ENCODE data around the gene DSCAM.

Gene DSCAM

DNA sequence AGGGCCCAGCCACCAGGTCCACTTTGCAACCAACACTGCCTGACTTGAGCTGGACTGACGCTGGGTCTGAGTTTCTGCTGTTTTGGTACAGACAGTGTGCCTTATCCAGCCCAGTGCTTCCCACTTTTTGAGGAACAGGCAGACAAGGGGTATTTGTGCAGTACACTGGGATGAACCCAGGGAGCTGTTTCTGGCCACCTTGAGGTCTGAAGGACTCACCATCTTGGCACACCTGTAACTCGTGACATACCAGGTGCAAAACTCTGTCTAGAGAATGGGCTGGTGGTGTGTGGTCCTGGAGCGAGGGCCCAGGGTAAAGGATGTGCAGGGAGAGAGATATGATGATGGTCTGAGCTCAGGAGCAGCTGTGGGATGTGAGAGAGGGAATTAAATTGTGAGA, 831.1 kb downstream of the DSCAM start:
- TF ChIP-seq FOXP2 (optimal IDR thresholded peaks at IDR 0.05; ENCODE audit: borderline replicate concordance, extremely low read depth, extremely low read length, insufficient read depth) (no peak), POLR2AphosphoS5 (IDR thresholded peaks at IDR 0.05; ENCODE audit: low read depth, low read length) (no peak), SIN3A (IDR thresholded peaks at IDR 0.05; ENCODE audit: borderline replicate concordance, insufficient read depth, low read length) (no peak), TAF1 (IDR thresholded peaks at IDR 0.05; ENCODE audit: borderline replicate concordance, insufficient read depth, low read length) (no peak)
- TF ChIP-seq, protein P1, sequence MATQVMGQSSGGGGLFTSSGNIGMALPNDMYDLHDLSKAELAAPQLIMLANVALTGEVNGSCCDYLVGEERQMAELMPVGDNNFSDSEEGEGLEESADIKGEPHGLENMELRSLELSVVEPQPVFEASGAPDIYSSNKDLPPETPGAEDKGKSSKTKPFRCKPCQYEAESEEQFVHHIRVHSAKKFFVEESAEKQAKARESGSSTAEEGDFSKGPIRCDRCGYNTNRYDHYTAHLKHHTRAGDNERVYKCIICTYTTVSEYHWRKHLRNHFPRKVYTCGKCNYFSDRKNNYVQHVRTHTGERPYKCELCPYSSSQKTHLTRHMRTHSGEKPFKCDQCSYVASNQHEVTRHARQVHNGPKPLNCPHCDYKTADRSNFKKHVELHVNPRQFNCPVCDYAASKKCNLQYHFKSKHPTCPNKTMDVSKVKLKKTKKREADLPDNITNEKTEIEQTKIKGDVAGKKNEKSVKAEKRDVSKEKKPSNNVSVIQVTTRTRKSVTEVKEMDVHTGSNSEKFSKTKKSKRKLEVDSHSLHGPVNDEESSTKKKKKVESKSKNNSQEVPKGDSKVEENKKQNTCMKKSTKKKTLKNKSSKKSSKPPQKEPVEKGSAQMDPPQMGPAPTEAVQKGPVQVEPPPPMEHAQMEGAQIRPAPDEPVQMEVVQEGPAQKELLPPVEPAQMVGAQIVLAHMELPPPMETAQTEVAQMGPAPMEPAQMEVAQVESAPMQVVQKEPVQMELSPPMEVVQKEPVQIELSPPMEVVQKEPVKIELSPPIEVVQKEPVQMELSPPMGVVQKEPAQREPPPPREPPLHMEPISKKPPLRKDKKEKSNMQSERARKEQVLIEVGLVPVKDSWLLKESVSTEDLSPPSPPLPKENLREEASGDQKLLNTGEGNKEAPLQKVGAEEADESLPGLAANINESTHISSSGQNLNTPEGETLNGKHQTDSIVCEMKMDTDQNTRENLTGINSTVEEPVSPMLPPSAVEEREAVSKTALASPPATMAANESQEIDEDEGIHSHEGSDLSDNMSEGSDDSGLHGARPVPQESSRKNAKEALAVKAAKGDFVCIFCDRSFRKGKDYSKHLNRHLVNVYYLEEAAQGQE (IDR thresholded peaks at IDR 0.05; ENCODE audit: insufficient read depth in 1 of 2, low read depth in 2 of 2, low read length in 2 of 2), result no peak

DNA sequence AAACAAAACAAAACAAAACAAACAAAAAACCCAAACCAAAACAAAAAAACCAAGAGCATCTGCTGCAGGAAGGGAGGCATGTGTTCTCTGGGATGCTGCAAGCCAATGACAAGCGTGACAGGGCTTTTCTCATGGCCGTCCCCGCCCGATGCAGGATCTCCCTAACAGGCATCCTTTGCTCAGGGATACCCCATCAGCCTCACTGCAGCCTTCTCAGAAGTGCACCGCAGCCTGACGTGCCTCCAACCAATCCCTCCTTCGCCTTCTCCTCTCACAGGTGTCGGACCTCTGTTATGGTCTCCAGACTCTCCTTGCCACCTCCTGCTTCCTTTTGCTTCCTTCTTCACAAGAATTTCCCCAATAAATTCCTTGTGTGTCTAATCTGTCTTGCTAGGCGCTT, 832.6 kb downstream of the DSCAM start:
- TF ChIP-seq TAF1 (IDR thresholded peaks at IDR 0.05; ENCODE audit: borderline replicate concordance, insufficient read depth, low read length) (no peak), FOXP2 (optimal IDR thresholded peaks at IDR 0.05; ENCODE audit: borderline replicate concordance, extremely low read depth, extremely low read length, insufficient read depth) (no peak), POLR2AphosphoS5 (IDR thresholded peaks at IDR 0.05; ENCODE audit: low read depth, low read length) (no peak), SIN3A (IDR thresholded peaks at IDR 0.05; ENCODE audit: borderline replicate concordance, insufficient read depth, low read length) (no peak)
- TF ChIP-seq, protein P1 (IDR thresholded peaks at IDR 0.05; ENCODE audit: insufficient read depth in 1 of 2, low read depth in 2 of 2, low read length in 2 of 2), result no peak

DNA sequence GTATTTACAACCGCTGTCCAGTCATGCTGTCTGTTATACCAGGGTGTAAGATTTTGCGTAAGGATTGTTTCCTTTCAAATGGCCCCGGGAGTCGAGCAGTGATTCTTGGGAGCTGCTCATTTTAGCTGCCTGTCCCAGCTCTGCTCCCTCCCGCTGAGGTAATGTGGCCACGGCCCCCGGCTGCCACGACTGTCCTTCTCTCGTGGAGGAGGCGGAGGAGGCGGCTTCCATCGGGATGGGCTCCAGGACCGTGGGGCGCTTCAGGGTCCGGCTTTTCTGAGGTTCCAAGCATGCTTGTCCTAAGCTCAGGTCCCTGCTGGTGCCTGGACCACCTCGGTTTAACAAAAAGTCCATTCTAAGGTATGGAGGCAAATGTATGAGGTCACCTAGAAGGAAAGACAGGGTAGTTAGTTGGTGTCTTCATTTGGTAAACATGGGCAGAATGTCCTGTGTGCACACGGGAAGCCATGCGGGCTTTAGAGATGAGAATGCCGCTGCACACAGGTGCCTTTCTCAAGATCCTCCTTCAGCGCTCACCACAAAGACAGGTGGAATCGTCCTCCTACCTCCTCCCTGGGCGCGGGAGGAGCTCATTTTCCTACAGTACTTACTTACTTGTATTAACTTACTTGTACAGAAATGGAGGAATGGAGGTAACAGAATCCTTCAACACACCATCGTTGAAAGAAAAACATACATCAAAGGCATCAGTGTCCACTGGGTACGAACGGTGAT, 833.8 kb downstream of the DSCAM start:
- no peak for TF ChIP-seq TAF1 (IDR thresholded peaks at IDR 0.05; ENCODE audit: borderline replicate concordance, insufficient read depth, low read length)
- TF ChIP-seq FOXP2 (optimal IDR thresholded peaks at IDR 0.05; ENCODE audit: borderline replicate concordance, extremely low read depth, extremely low read length, insufficient read depth), result no peak
- TF ChIP-seq, protein P1 (IDR thresholded peaks at IDR 0.05; ENCODE audit: insufficient read depth in 1 of 2, low read depth in 2 of 2, low read length in 2 of 2), result no peak
- TF ChIP-seq SIN3A (IDR thresholded peaks at IDR 0.05; ENCODE audit: borderline replicate concordance, insufficient read depth, low read length), result no peak
- TF ChIP-seq POLR2AphosphoS5 (IDR thresholded peaks at IDR 0.05; ENCODE audit: low read depth, low read length), result no peak

DNA sequence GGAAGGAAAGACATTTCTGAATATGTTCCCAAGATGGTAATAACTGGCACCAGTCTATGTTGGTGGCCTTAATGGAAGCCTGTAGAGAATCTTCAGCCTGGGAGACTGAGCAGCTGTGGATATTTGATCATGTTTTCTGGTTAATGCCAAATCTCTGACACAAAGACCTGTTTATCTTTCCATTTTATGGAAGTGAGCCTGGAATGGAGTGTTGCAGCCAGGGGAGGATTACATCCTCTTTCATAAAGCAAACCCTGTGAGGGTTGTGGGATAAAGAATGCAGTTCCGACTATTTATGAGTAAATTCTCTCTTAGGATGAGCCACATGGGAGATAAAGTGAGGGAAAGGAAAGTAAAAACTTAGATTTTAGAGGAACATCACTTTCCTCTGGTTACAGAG, 835.6 kb downstream of the DSCAM start:
- TF ChIP-seq POLR2AphosphoS5 (IDR thresholded peaks at IDR 0.05; ENCODE audit: low read depth, low read length) (no peak), SIN3A (IDR thresholded peaks at IDR 0.05; ENCODE audit: borderline replicate concordance, insufficient read depth, low read length) (no peak), TAF1 (IDR thresholded peaks at IDR 0.05; ENCODE audit: borderline replicate concordance, insufficient read depth, low read length) (no peak)
- TF ChIP-seq, protein P1 (IDR thresholded peaks at IDR 0.05; ENCODE audit: insufficient read depth in 1 of 2, low read depth in 2 of 2, low read length in 2 of 2), result no peak

Measured in PFSK-1 (cell line).